Common myeloid progenitor, CD34-positive (primary cell): ENCODE measurements around the gene GNAS-AS1.

Experiments used
- CTCF ChIA-PET: fragments of 350-600 bp; sonication (Branson Sonifier 250); formaldehyde crosslinking; loops from one replicate; lab custom pipeline; 2021; ENCODE audit warnings: antibody characterized with exemption; lab: Charles Lee
- POLR2A ChIA-PET: fragments of 350-600 bp; sonication (Branson Sonifier 250); formaldehyde crosslinking; loops from one replicate; lab custom pipeline; 2021; ENCODE audit warnings: antibody characterized with exemption; lab: Charles Lee
- DNase-seq, 3 donors: peaks; one replicate each; pipeline versions ENCODE4 v3.0.0 to v3.0.0-alpha.2; 2013
- H3K27ac ChIP-seq, 2 experiments: 1 replicate in 1 of 2; 2 replicates in 1 of 2; pipeline ENCODE4 v1.7.0; 2013; ENCODE audit warnings: inconsistent platforms in 2 of 2, low read length in 2 of 2, mild to moderate bottlenecking in 2 of 2, low read depth in 1 of 2, moderate library complexity in 1 of 2; ENCODE audit not compliant: severe bottlenecking in 2 of 2, insufficient read depth in 1 of 2, poor library complexity in 1 of 2
- H3K27me3 ChIP-seq, 5 experiments: replicated peaks in 2 of 5; 1 replicate in 3 of 5; 2 replicates in 2 of 5; pipeline versions ENCODE4 v1.6.1 to v1.7.0; 2013; ENCODE audit warnings: low read length in 4 of 5, mild to moderate bottlenecking in 2 of 5, moderate library complexity in 2 of 5, inconsistent platforms in 1 of 5; ENCODE audit not compliant: insufficient read depth in 5 of 5, control insufficient read depth in 4 of 5
- H3K36me3 ChIP-seq, 4 experiments: 1 replicate in 2 of 4; 2 replicates in 2 of 4; pipeline versions ENCODE4 v1.6.1 to v1.7.0; 2013; ENCODE audit warnings: low read length in 3 of 4, control low read depth in 1 of 4, mild to moderate bottlenecking in 1 of 4; ENCODE audit not compliant: control insufficient read depth in 4 of 4, insufficient read depth in 4 of 4
- H3K4me1 ChIP-seq, 4 experiments: 1 replicate in 3 of 4; 2 replicates in 1 of 4; pipeline versions ENCODE4 v1.6.1 to v1.7.1; 2013; ENCODE audit warnings: low read length in 3 of 4, mild to moderate bottlenecking in 3 of 4, control low read depth in 1 of 4, inconsistent platforms in 1 of 4, moderate library complexity in 1 of 4; ENCODE audit not compliant: control insufficient read depth in 4 of 4, insufficient read depth in 4 of 4; ENCODE audit errors: control extremely low read depth in 1 of 4
- H3K4me3 ChIP-seq, 7 experiments: 1 replicate in 4 of 7; 2 replicates in 3 of 7; pipeline versions ENCODE4 v1.5.1 to v1.7.0; 2013; ENCODE audit warnings: mild to moderate bottlenecking in 7 of 7, low read length in 6 of 7, moderate library complexity in 6 of 7, inconsistent platforms in 2 of 7, low read depth in 2 of 7, control low read depth in 1 of 7; ENCODE audit not compliant: insufficient read depth in 4 of 7, control insufficient read depth in 1 of 7; ENCODE audit errors: extremely low read depth in 1 of 7
- H3K9me3 ChIP-seq, 5 experiments: 1 replicate in 4 of 5; 2 replicates in 1 of 5; pipeline versions ENCODE4 v1.6.1 to v1.7.1; 2013; ENCODE audit warnings: low read length in 4 of 5, mild to moderate bottlenecking in 2 of 5, inconsistent platforms in 1 of 5, low read depth in 1 of 5, moderate library complexity in 1 of 5; ENCODE audit not compliant: control insufficient read depth in 4 of 5, insufficient read depth in 2 of 5; ENCODE audit errors: control extremely low read depth in 1 of 5
- WGBS: methylation state at CpG from one replicate; pipeline ENCODE4 v1.1.5; 2013; ENCODE audit not compliant: insufficient coverage; 5-methylcytosine and 5-hydroxymethylcytosine counted together

Gene GNAS-AS1

GRCh38 chr20:58819921-58820320 is 30.8 kb downstream of the GNAS-AS1 start:
- ChIA-PET POLR2A (no interaction called here), CTCF (no interaction called here)
- H3K27me3 ChIP-seq, result peaks cover 0 to 3% (median 0%) of the 10 kb centered on the region in 5 experiments
- no peaks in the 10 kb centered on the region for H3K36me3 ChIP-seq
- H3K9me3 ChIP-seq, result peaks cover 0 to 2% (median 0%) of the 10 kb centered on the region in 5 experiments
- no peak overlapping the region for H3K4me3 ChIP-seq
- no peak overlapping the region for H3K27ac ChIP-seq
- DNase-seq, result no peak
- H3K4me1 ChIP-seq, result no peaks in the 10 kb centered on the region
- 98% methylated on average over 11 of the region's 13 CpGs for WGBS

DNA sequence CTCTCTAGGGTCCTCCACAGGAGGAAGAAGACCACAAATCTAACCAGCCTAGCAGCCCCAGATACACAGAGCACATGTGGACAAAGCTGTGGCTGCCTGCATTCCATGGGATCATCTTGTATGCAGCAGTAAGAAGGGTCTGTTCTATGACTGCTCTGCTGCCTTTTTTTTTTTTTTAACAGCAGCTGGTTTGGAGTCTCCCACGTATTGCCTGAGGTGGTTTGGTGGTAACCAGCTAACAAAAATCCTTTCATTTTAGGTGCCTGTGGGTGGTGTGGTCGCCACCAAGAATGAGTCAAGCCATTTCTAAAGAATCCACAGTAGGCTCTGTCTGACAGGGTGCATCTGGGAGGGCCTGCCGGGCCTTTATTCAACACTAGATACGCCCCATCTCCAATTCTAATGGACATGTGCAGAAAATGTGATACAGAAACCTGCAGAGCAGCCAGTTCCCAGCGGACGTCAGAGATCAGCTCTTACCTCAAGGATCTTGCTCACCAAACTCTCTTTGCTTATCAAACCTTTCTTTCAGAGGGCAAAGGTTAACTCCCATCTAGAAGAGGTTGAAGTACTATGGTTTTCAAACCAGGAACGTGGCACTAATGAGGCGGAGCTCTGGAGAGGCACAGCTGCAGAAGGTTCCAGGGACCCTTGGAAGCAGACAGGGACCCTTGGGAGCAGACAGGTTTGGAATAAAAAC is 32.0 kb downstream of the GNAS-AS1 start:
- Histone ChIP-seq H3K4me3 (no peak overlapping the region), H3K27me3 (peaks cover 0 to 3% (median 0%) of the 10 kb centered on the region in 5 experiments), H3K9me3 (peaks cover 0 to 2% (median 0%) of the 10 kb centered on the region in 5 experiments), H3K4me1 (no peaks in the 10 kb centered on the region), H3K36me3 (no peaks in the 10 kb centered on the region), H3K27ac (no peak overlapping the region)
- DNase-seq, result no peak
- 90% methylated on average over 5 of the region's 8 CpGs for WGBS
- CTCF ChIA-PET, result no interaction called here
- POLR2A ChIA-PET, result no interaction called here

- POLR2A ChIA-PET, result no interaction called here
Measured at GRCh38 chr20:58817748-58818147, 33.0 kb downstream of the GNAS-AS1 start.

DNA sequence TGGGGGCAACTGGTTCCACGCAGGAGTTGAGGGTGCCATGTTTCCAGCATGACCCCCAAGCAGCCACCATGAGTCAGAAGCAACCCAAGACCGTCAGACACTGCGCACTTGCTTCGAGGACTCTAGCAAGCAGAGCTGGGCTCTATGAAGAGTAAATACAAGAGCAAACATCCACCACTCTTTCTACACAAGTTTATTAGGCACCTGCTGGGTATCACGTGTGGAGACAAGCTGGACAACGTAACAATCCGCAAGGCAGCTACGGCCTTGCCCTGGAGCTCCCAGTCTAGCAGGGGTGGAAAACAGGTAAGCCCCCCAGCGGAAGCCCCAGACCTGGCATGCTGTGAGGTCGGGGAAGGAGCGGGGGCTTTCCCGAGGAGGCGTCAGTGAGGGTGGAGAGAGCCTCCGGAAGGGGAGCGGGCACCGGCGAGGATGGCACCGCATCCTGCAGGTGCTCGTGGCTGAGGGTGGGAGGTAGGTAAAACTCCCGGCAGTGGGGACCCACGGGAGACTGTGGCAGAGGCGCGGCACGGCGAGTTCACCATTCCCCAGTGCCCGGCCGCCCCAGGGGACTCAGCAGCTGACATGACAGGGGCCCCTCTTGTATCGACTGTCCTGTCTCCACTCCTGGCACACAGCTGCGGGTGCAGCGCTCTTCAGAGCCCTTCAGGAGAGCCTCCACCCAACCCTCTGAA is 33.6 kb downstream of the GNAS-AS1 start:
- ChIA-PET CTCF (no interaction called here), POLR2A (no interaction called here)
- H3K36me3 ChIP-seq, result no peaks in the 10 kb centered on the region
- DNase-seq, result no peak
- no peaks in the 10 kb centered on the region for H3K4me1 ChIP-seq
- H3K27me3 ChIP-seq, result peaks cover 0 to 6% (median 0%) of the 10 kb centered on the region in 5 experiments
- peaks cover 0 to 7% (median 0%) of the 10 kb centered on the region in 5 experiments for H3K9me3 ChIP-seq
- WGBS, result 94% methylated on average over 27 of the region's 30 CpGs
- no peak overlapping the region for H3K4me3 ChIP-seq
- H3K27ac ChIP-seq, result no peak overlapping the region

More at GRCh38 chr20:58817748-58818147, 33.0 kb downstream of the GNAS-AS1 start:
- no peak overlapping the region for H3K27ac ChIP-seq
- no peak overlapping the region for H3K4me3 ChIP-seq
- no peak for DNase-seq
- no peaks in the 10 kb centered on the region for H3K36me3 ChIP-seq
- 97% methylated on average over 9 of the region's 10 CpGs for WGBS
- CTCF ChIA-PET, result no interaction called here
- H3K4me1 ChIP-seq, result no peaks in the 10 kb centered on the region
- peaks cover 0 to 4% (median 0%) of the 10 kb centered on the region in 5 experiments for H3K9me3 ChIP-seq
- H3K27me3 ChIP-seq, result peaks cover 0 to 3% (median 0%) of the 10 kb centered on the region in 5 experiments

DNA sequence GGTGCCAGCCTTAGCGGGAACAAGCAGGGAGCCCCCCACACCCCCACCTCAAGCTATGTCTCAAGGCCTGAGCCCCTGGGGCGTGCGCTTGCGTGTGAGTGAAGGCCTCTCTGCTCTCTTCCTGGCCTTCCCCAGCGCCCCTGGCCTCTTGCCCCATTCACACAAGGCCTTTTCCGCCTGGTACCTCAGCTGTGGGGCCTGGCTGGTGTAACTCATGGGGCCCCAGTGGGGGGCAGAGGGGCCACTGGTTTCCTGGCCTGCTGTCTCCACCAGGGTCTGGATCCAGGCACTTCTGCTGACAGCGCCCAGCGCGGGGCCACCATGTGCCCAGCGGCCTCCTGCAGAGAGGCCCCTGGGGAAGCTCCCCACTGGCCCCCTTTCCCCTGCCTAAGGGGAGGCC is 34.7 kb downstream of the GNAS-AS1 start:
- H3K4me3 ChIP-seq, result no peak overlapping the region
- ChIA-PET CTCF (no interaction called here), POLR2A (no interaction called here)
- H3K36me3 ChIP-seq, result no peaks in the 10 kb centered on the region
- 100% methylated on average over 10 of the region's 10 CpGs for WGBS
- H3K27ac ChIP-seq, result no peak overlapping the region
- H3K27me3 ChIP-seq, result peaks cover 0 to 3% (median 0%) of the 10 kb centered on the region in 5 experiments
- H3K9me3 ChIP-seq, result peaks cover 0 to 7% (median 0%) of the 10 kb centered on the region in 5 experiments
- no peaks in the 10 kb centered on the region for H3K4me1 ChIP-seq
- no peak for DNase-seq

GRCh38 chr20:58815448-58815847 is 35.3 kb downstream of the GNAS-AS1 start:
- H3K4me3 ChIP-seq, result no peak overlapping the region
- peaks cover 0 to 5% (median 0%) of the 10 kb centered on the region in 5 experiments for H3K9me3 ChIP-seq
- H3K27me3 ChIP-seq, result peaks cover 0 to 3% (median 0%) of the 10 kb centered on the region in 5 experiments
- CTCF ChIA-PET, result no interaction called here
- no peaks in the 10 kb centered on the region for H3K4me1 ChIP-seq
- no peaks in the 10 kb centered on the region for H3K36me3 ChIP-seq
- POLR2A ChIA-PET, result no interaction called here
- peak in 1 of 3 donors; percentile 9 for DNase-seq
- 73% methylated on average over 4 of the region's 11 CpGs for WGBS
- no peak overlapping the region for H3K27ac ChIP-seq

DNA sequence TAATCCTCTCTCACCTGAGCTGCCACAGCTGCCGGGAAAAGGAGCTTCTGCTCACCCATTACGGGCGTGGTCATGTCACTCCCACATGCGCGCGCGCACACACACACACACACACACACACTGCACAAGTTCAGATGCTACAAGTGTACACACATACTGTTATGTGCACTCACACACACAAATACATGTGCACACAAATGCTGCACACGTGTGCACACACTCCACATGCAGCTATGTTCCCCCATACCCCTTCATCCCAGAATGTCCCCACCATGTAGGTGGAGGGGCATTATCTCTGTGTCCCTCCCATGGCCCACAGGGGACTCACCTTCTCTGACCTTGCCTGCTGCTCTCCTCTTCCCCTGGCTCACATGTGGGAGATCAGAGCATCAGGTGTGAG is 37.3 kb downstream of the GNAS-AS1 start:
- H3K27ac ChIP-seq, result no peak overlapping the region
- peaks cover 0 to 5% (median 0%) of the 10 kb centered on the region in 5 experiments for H3K9me3 ChIP-seq
- H3K4me1 ChIP-seq, result no peaks in the 10 kb centered on the region
- no peak for DNase-seq
- 95% methylated on average over 8 of the region's 8 CpGs for WGBS
- CTCF ChIA-PET, result no interaction called here
- H3K4me3 ChIP-seq, result no peak overlapping the region
- POLR2A ChIA-PET, result no interaction called here
- H3K36me3 ChIP-seq, result no peaks in the 10 kb centered on the region
- peaks cover 0 to 12% (median 3%) of the 10 kb centered on the region in 5 experiments for H3K27me3 ChIP-seq
